ENCODE results near the gene SLC10A7.

GRCh38 chr4:146367347-146367746 is 154.4 kb downstream of the SLC10A7 start:
- TF ChIP-seq, protein P1, sequence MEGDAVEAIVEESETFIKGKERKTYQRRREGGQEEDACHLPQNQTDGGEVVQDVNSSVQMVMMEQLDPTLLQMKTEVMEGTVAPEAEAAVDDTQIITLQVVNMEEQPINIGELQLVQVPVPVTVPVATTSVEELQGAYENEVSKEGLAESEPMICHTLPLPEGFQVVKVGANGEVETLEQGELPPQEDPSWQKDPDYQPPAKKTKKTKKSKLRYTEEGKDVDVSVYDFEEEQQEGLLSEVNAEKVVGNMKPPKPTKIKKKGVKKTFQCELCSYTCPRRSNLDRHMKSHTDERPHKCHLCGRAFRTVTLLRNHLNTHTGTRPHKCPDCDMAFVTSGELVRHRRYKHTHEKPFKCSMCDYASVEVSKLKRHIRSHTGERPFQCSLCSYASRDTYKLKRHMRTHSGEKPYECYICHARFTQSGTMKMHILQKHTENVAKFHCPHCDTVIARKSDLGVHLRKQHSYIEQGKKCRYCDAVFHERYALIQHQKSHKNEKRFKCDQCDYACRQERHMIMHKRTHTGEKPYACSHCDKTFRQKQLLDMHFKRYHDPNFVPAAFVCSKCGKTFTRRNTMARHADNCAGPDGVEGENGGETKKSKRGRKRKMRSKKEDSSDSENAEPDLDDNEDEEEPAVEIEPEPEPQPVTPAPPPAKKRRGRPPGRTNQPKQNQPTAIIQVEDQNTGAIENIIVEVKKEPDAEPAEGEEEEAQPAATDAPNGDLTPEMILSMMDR (IDR thresholded peaks at IDR 0.05): no peak
- no peak for TF ChIP-seq POLR2A (IDR thresholded peaks at IDR 0.05)
